Adrenal gland (tissue), 5 donors: ENCODE data around the gene BACH2.

Experiments
- CTCF ChIP-seq, 6 experiments: fragments of 450-650 bp in 4 of 6; fragments of 200-600 bp in 2 of 6; sonication (generic) in 1 of 6; IDR thresholded peaks; 1 replicate in 5 of 6; 2 replicates in 1 of 6; pipeline versions ENCODE4 v1.5.1 to v1.8.0; 2016 to 2021; ENCODE audit warnings: antibody characterized with exemption in 6 of 6, mild to moderate bottlenecking in 2 of 6, moderate library complexity in 1 of 6
- POLR2A ChIP-seq, 2 donors: fragments of 450-650 bp; IDR thresholded peaks; one replicate each; pipeline ENCODE4 v1.6.1; 2017; ENCODE audit warnings: antibody characterized with exemption in 2 of 2, mild to moderate bottlenecking in 2 of 2, moderate library complexity in 1 of 2
- donor health status: DM: no; HTN: no; CAD: no.

GRCh38 chr6:90149280-90149679 lies 147.4 kb downstream of the BACH2 start:
- TF ChIP-seq CTCF (IDR thresholded peaks at IDR 0.05), result no peak
- TF ChIP-seq POLR2A (IDR thresholded peaks at IDR 0.05), result no peak
